Neural cell (in vitro differentiated cells): ENCODE measurements around the gene FRMPD3.

Source experiments
- EP300 ChIP-seq: fragments of 450-650 bp; conservative IDR thresholded peaks from 2 replicates; pipeline ENCODE4 v1.6.1; 2014; ENCODE audit warnings: antibody characterized with exemption, mild to moderate bottlenecking, moderate library complexity; ENCODE audit not compliant: poor library complexity, severe bottlenecking
- EZH2 ChIP-seq: fragments of 200-600, 300-800 bp; shearing (Covaris generic), sonication (generic); IDR thresholded peaks from 2 replicates; pipeline ENCODE4 v1.6.1; 2014; ENCODE audit warnings: antibody characterized with exemption, low read length, borderline replicate concordance, mild to moderate bottlenecking; ENCODE audit not compliant: insufficient read depth, poor library complexity, severe bottlenecking
- MXI1 ChIP-seq: fragments of 450-650 bp; conservative IDR thresholded peaks from 2 replicates; pipeline ENCODE4 v1.6.1; 2014; ENCODE audit warnings: antibody characterized with exemption, mild to moderate bottlenecking; ENCODE audit not compliant: poor library complexity, severe bottlenecking
- POLR2AphosphoS5 ChIP-seq: IDR thresholded peaks from 2 replicates; pipeline ENCODE4 v1.6.1; 2012
- RAD21 ChIP-seq: fragments of 450-650 bp; conservative IDR thresholded peaks from 2 replicates; pipeline ENCODE4 v1.6.1; 2014; ENCODE audit warnings: antibody characterized with exemption, mild to moderate bottlenecking, moderate library complexity
- TAF1 ChIP-seq: IDR thresholded peaks from 2 replicates; pipeline ENCODE4 v1.6.1; 2012; ENCODE audit warnings: low read depth
- TF ChIP-seq, protein P1 (sequence below): fragments of 450-650 bp; IDR thresholded peaks from 2 replicates; pipeline ENCODE4 v1.5.1; 2014; ENCODE audit warnings: antibody characterized with exemption, mild to moderate bottlenecking, moderate library complexity; ENCODE audit not compliant: poor library complexity, severe bottlenecking

GRCh38 chrX:107442914-107443527, 6.4 kb upstream of the FRMPD3 start:
- TF ChIP-seq, protein P1, sequence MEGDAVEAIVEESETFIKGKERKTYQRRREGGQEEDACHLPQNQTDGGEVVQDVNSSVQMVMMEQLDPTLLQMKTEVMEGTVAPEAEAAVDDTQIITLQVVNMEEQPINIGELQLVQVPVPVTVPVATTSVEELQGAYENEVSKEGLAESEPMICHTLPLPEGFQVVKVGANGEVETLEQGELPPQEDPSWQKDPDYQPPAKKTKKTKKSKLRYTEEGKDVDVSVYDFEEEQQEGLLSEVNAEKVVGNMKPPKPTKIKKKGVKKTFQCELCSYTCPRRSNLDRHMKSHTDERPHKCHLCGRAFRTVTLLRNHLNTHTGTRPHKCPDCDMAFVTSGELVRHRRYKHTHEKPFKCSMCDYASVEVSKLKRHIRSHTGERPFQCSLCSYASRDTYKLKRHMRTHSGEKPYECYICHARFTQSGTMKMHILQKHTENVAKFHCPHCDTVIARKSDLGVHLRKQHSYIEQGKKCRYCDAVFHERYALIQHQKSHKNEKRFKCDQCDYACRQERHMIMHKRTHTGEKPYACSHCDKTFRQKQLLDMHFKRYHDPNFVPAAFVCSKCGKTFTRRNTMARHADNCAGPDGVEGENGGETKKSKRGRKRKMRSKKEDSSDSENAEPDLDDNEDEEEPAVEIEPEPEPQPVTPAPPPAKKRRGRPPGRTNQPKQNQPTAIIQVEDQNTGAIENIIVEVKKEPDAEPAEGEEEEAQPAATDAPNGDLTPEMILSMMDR: no peak
- TF ChIP-seq MXI1: no peak
- no peak for TF ChIP-seq TAF1
- no peak for TF ChIP-seq EZH2
- no peak for TF ChIP-seq POLR2AphosphoS5
- TF ChIP-seq RAD21: no peak
- TF ChIP-seq EP300: no peak
